ENCODE results near the gene ZNF76. TPM values are rescaled to one million over a fixed set of nuclear protein-coding genes. Genes with fewer than 3 reads are reported as not detected.
A peak's percentile ranks its signal among the peaks of the same experiment; 100 is the strongest.

Gene ZNF76
- total and polyA plus RNA-seq, 2 of the 13 experiments (the other 11 are each of a cell fraction or from before 2014, with no cell fraction given): 13.2 to 26.4 TPM

- TF ChIP-seq, protein P1, sequence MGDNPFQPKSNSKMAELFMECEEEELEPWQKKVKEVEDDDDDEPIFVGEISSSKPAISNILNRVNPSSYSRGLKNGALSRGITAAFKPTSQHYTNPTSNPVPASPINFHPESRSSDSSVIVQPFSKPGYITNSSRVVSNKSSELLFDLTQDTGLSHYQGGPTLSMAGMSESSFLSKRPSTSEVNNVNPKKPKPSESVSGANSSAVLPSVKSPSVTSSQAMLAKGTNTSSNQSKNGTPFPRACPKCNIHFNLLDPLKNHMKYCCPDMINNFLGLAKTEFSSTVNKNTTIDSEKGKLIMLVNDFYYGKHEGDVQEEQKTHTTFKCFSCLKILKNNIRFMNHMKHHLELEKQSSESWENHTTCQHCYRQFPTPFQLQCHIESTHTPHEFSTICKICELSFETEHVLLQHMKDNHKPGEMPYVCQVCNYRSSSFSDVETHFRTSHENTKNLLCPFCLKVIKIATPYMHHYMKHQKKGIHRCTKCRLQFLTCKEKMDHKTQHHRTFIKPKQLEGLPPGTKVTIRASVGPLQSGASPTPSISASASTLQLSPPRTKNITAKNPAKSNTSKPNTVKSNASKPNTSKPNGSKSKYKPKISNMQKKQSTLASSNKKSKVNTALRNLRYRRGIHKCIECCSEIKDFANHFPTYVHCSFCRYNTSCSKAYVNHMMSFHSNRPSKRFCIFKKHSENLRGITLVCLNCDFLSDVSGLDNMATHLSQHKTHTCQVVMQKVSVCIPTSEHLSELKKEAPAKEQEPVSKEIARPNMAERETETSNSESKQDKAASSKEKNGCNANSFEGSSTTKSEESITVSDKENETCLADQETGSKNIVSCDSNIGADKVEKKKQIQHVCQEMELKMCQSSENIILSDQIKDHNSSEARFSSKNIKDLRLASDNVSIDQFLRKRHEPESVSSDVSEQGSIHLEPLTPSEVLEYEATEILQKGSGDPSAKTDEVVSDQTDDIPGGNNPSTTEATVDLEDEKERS (CRISPR knock-in tag; IDR thresholded peaks at IDR 0.05): peak; percentile 75; the same call in 1 of the 2 replicates
- no peak for TF ChIP-seq RBAK (CRISPR knock-in tag; IDR thresholded peaks at IDR 0.05)
- no peak for TF ChIP-seq SNAPC5 (CRISPR knock-in tag; IDR thresholded peaks at IDR 0.05; ENCODE audit: borderline replicate concordance)
- TF ChIP-seq ZBTB40 (IDR thresholded peaks at IDR 0.05): no peak
- TF ChIP-seq ZBTB40 (CRISPR knock-in tag; IDR thresholded peaks at IDR 0.05): no peak
- peak; percentile 76 to 78 for TF ChIP-seq POLR2A (IDR thresholded peaks at IDR 0.05; ENCODE audit: insufficient read depth in 1 of 2, low read depth in 2 of 2, low read length in 2 of 2)
- no peak for TF ChIP-seq FIP1L1 (IDR thresholded peaks at IDR 0.05; ENCODE audit: borderline replicate concordance, insufficient read depth, low read depth, low read length)
- TF ChIP-seq ZNF839 (CRISPR knock-in tag; IDR thresholded peaks at IDR 0.05; ENCODE audit: borderline replicate concordance): no peak
- no peak for TF ChIP-seq JARID2 (CRISPR knock-in tag; IDR thresholded peaks at IDR 0.05; ENCODE audit: insufficient replicate concordance)
- peak; percentile 97 for TF ChIP-seq SP4 (CRISPR knock-in tag; IDR thresholded peaks at IDR 0.05)
- TF ChIP-seq, protein P2, sequence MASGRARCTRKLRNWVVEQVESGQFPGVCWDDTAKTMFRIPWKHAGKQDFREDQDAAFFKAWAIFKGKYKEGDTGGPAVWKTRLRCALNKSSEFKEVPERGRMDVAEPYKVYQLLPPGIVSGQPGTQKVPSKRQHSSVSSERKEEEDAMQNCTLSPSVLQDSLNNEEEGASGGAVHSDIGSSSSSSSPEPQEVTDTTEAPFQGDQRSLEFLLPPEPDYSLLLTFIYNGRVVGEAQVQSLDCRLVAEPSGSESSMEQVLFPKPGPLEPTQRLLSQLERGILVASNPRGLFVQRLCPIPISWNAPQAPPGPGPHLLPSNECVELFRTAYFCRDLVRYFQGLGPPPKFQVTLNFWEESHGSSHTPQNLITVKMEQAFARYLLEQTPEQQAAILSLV (CRISPR knock-in tag; IDR thresholded peaks at IDR 0.05; ENCODE audit: borderline replicate concordance): peak; percentile 75
- peak; percentile 80 for TF ChIP-seq DRAP1 (CRISPR knock-in tag; IDR thresholded peaks at IDR 0.05)
- TF ChIP-seq LCORL (IDR thresholded peaks at IDR 0.05): no peak; the same call in 1 of the 2 replicates
- peak; percentile 96 for TF ChIP-seq LCORL (CRISPR knock-in tag; IDR thresholded peaks at IDR 0.05)
Observed at GRCh38 chr6:35318196-35319171, 58.9 kb downstream of the ZNF76 start (continued).
